Endothelial cell (in vitro differentiated cells): ENCODE measurements around the gene DACT2. TPM values are rescaled to one million over a fixed set of nuclear protein-coding genes. Genes with fewer than 3 reads are reported as not detected.

Source experiments
- DNase-seq: peaks from one replicate; pipeline ENCODE4 v3.0.0; 2021; ENCODE audit warnings: low spot score
- H3K27ac Mint-ChIP-seq: one replicate; pipeline ENCODE4 v1.8.0; 2021; ENCODE audit warnings: mixed read lengths, inconsistent platforms; ENCODE audit not compliant: unreplicated experiment
- H3K27me3 Mint-ChIP-seq: one replicate; pipeline ENCODE4 v1.8.0; 2021; ENCODE audit warnings: mild to moderate bottlenecking, moderate library complexity, mixed read lengths, inconsistent platforms; ENCODE audit not compliant: unreplicated experiment
- H3K36me3 Mint-ChIP-seq: one replicate; pipeline ENCODE4 v1.8.0; 2021; ENCODE audit warnings: mild to moderate bottlenecking, low read depth, mixed read lengths, inconsistent platforms; ENCODE audit not compliant: unreplicated experiment
- H3K4me1 Mint-ChIP-seq: one replicate; pipeline ENCODE4 v1.8.0; 2021; ENCODE audit warnings: mild to moderate bottlenecking, mixed read lengths, inconsistent platforms; ENCODE audit not compliant: unreplicated experiment
- H3K4me3 Mint-ChIP-seq: one replicate; pipeline ENCODE4 v1.8.0; 2021; ENCODE audit warnings: mild to moderate bottlenecking, mixed read lengths, inconsistent platforms; ENCODE audit not compliant: unreplicated experiment
- H3K9me3 Mint-ChIP-seq: one replicate; pipeline ENCODE4 v1.8.0; 2021; ENCODE audit warnings: mixed read lengths, inconsistent platforms; ENCODE audit not compliant: unreplicated experiment
- total RNA-seq: library from RNA; stranded (reverse); fragmentation: NEBNext Ultra II Directional; extraction: Animal tissue kit (Norgen Biotek cat#: 25700); gene quantifications from one replicate; pipeline ENCODE4 v1.2.1, GENCODE V29; 2021; ENCODE audit not compliant: unreplicated experiment
- TF ChIP-seq, protein P1 (sequence below): fragments of 200-600 bp; sonication (generic); IDR thresholded peaks from one replicate; pipeline ENCODE4 v1.5.0; 2021; ENCODE audit warnings: antibody characterized with exemption; ENCODE audit not compliant: unreplicated experiment

DACT2 gene
- total RNA-seq, 1 donor from 2014 or later = 0.23 TPM

DNA sequence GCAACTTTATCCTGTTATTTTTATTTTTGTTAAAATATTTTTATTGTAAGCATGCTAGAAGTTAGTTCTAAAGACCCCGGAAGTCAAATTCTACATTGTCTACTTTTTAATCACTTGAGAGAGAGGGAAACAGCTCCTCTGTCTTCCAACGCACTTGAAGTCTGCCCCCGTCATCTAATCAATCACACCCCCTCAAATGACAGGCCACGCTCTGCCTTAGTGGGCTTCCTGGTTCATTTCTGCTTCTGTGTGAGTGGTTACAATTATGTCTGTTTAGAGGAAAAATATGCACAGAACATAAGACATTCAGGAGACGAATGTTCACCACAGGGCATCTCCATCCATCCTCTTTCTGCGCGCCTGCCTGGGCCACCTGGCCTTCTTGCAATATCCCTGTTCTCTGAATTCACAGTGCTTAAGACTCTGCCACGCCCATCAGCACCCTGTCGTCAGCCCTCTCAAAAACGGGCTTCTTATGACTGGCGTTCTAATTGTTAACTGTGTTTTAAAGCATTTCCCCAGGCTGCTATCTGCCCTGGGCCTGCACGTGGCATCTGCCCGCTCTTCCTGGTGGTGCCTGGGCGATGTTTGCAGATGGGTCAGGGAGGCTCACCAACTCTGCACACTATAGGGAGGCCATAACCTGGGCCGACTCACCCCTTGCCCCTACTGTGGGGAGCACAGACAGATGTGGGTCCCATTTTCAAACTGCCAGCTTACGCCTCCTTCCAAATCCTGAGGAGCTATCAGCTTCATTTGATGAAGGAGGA lies 15.4 kb downstream of the DACT2 start:
- TF ChIP-seq, protein P1, sequence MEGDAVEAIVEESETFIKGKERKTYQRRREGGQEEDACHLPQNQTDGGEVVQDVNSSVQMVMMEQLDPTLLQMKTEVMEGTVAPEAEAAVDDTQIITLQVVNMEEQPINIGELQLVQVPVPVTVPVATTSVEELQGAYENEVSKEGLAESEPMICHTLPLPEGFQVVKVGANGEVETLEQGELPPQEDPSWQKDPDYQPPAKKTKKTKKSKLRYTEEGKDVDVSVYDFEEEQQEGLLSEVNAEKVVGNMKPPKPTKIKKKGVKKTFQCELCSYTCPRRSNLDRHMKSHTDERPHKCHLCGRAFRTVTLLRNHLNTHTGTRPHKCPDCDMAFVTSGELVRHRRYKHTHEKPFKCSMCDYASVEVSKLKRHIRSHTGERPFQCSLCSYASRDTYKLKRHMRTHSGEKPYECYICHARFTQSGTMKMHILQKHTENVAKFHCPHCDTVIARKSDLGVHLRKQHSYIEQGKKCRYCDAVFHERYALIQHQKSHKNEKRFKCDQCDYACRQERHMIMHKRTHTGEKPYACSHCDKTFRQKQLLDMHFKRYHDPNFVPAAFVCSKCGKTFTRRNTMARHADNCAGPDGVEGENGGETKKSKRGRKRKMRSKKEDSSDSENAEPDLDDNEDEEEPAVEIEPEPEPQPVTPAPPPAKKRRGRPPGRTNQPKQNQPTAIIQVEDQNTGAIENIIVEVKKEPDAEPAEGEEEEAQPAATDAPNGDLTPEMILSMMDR = no peak
- Mint-ChIP-seq H3K27ac (no peak overlapping the region), H3K9me3 (no peaks in the 10 kb centered on the region), H3K27me3 (peaks cover 4% of the 10 kb centered on the region), H3K4me1 (peaks cover 10% of the 10 kb centered on the region), H3K36me3 (no peaks in the 10 kb centered on the region), H3K4me3 (no peak overlapping the region)
- DNase-seq = no peak

DNA sequence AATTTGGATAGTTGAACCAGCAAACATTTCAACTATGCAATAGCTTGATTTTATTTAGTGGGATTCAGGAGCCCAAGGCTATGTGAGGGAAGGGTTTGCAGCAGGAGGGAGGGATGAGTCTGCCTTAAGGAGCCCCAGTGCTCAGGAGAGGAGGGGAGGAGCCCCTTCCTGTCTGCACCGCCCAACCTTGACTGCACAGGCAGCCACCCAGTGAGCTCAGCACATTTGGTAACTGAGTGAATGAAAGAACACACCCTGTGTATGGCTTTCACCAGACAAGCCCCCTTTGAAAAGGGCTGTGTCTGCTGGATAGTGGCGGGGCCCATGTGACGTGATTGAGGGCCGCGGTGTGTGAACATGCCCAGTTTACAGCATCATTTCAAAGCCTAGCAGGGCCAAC lies 17.0 kb downstream of the DACT2 start:
- Mint-ChIP-seq H3K36me3 (no peaks in the 10 kb centered on the region), H3K4me3 (no peak overlapping the region), H3K4me1 (peaks cover 10% of the 10 kb centered on the region), H3K27me3 (peaks cover 4% of the 10 kb centered on the region), H3K9me3 (no peaks in the 10 kb centered on the region), H3K27ac (no peak overlapping the region)
- no peak for DNase-seq
- TF ChIP-seq, protein P1 = no peak

DNA sequence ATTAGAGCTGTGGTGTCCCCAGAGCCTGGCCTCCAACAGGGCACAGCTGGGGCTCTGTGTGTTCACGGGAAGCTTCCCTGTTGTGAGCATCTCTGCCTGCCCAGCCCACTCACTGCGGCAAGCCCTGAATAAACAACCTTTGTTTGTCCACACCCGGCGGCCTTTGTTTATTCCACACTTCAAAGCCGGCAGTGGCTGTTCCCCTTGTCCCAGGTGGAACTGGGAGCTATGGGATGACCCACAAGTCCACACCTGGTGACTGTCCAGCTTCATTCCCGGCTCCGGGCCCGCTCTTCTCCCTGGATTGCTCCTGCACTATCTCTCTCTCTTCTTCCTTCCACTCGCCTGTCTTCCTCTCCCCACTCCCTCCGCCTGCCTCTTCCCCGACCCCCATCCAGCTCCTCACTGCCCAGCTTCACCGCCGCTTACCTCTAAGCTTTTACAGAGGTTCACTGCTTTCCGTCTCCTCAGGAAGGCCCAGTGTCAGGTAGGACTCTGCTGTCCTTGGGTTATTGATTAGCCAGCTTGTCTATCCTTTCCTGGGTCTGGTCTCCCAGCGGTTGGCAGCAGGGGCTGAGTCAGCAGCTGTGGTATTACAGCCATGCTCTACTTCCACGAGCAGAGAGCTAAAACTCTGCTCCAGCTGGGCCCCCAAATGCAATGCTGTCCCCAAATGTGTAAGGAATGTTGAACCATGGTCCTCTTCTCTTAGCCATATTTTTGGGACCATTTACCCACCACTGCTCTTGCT lies 17.8 kb downstream of the DACT2 start:
- TF ChIP-seq, protein P1 = no peak
- H3K36me3 Mint-ChIP-seq = no peaks in the 10 kb centered on the region
- H3K4me3 Mint-ChIP-seq = no peak overlapping the region
- peaks cover 3% of the 10 kb centered on the region for H3K27me3 Mint-ChIP-seq
- no peak for DNase-seq
- no peak overlapping the region for H3K27ac Mint-ChIP-seq
- H3K9me3 Mint-ChIP-seq = no peaks in the 10 kb centered on the region
- H3K4me1 Mint-ChIP-seq = peaks cover 10% of the 10 kb centered on the region

DNA sequence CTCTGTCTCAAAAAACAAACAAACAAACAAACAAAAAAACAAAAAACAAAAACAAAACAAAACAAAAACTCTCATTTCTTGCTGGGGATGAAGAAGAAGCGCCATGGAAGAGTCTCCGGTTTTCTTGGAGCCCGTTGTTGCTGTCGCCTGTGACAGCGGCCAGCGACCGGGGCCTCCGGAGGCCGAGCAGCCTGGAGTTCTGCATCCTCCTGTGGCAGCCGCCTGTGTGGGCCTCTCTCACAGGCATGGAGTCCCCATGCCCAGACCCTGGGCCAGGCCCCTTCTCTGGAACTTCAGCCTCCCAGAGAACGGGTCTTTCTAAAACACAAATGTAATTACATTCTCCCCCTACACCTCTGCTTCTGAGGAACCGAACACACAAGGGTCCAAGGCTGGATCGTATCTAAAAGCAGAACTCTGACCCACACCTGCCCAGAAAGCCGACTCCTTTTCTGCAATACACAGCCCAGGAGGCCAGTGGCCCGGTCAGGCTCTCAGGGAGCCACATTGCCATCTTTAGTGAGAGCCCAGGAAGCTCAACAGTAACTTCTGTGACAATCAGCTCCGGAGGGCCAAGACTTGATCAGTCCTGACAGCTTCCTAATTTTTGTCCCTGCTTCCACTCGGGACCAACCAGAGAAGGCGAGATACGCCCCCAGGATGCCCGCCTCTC lies 18.5 kb downstream of the DACT2 start:
- Mint-ChIP-seq H3K4me1 (peaks cover 10% of the 10 kb centered on the region), H3K4me3 (no peak overlapping the region), H3K27me3 (no peaks in the 10 kb centered on the region), H3K27ac (no peak overlapping the region), H3K36me3 (no peaks in the 10 kb centered on the region), H3K9me3 (no peaks in the 10 kb centered on the region)
- no peak for DNase-seq
- TF ChIP-seq, protein P1 = no peak
